ENCODE results near the gene TRAPPC3. TPM values are rescaled to one million over a fixed set of nuclear protein-coding genes. Genes with fewer than 3 reads are reported as not detected.
A peak's percentile ranks its signal among the peaks of the same experiment; 100 is the strongest.

The TRAPPC3 gene
- total RNA-seq, 1 experiment from 2014 or later, result 119 TPM

DNA sequence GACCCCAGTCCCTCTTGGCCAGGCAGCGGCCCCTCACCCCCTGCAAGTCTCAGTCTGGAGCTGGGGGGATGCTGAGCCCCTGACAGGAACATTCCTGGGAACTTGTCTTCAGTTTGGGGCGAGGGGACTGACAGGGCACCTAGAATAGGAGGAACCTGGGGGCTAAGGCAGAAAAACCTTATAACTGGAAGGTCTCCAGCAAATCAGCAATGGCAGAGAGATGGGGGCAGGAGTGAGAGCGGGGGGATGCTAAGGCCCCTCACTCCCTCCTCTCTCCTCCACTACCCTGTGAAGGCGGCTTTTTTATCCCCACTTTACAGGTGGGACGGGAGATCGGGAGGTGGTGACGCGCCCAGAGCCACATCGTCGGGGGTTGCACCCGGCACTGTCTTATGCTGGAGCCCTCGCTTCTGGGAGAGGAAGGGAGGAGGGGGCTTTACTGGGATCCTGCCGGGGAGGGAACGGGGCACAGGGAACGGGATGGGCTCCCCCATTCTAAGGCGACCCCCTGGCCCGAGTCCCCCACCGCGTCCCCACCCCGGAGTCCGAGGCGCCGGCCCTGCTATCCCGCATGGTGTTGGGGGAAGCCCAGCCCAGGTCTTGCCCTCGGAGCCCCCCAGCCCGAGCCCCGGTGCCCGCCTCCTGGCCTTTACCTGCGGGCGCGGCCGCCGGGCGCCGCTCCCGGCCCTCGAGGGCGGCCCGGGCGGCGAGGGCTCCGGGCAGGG is 24.7 kb downstream of the TRAPPC3 start:
- Histone ChIP-seq H4K20me1 (ENCODE audit: low read length) (no peaks in the 10 kb centered on the region), H3K36me3 (ENCODE audit: low read depth, low read length) (no peaks in the 10 kb centered on the region), H2AFZ (ENCODE audit: low read length) (no peak overlapping the region), H3K9ac (ENCODE audit: low read length) (no peak overlapping the region), H3K79me2 (ENCODE audit: low read length) (no peaks in the 10 kb centered on the region), H3F3A (ENCODE audit: low read length, unreplicated experiment) (no peaks in the 10 kb centered on the region), H3K4me1 (ENCODE audit: insufficient read depth, low read length) (no peaks in the 10 kb centered on the region), H3K4me2 (ENCODE audit: low read length) (no peak overlapping the region), H3K9me3 (ENCODE audit: low read length) (no peaks in the 10 kb centered on the region), H3K27ac (ENCODE audit: low read length) (no peak overlapping the region), H3K9me2 (replicated peaks; ENCODE audit: low read length) (no peaks in the 10 kb centered on the region), H3K4me3 (ENCODE audit: low read length) (no peak overlapping the region), H3K27me3 (ENCODE audit: low read length) (peaks cover 9% of the 10 kb centered on the region; the same call in 1 of the 2 replicates)
- ChIA-PET POLR2A (ENCODE audit: unreplicated experiment) (no interaction called here), CTCF (no interaction called here)
- intact Hi-C loops (cut with micrococcal nuclease), result no loop called here
- ATAC-seq, result peak; percentile 21; the same call in 1 of the 2 replicates
- TF ChIP-seq EZH2 (IDR thresholded peaks at IDR 0.05; ENCODE audit: low read length, unreplicated experiment) (no peak), EZH2phosphoT487 (IDR thresholded peaks at IDR 0.05; ENCODE audit: borderline replicate concordance, low read length) (no peak)
- TF ChIP-seq, protein P1, sequence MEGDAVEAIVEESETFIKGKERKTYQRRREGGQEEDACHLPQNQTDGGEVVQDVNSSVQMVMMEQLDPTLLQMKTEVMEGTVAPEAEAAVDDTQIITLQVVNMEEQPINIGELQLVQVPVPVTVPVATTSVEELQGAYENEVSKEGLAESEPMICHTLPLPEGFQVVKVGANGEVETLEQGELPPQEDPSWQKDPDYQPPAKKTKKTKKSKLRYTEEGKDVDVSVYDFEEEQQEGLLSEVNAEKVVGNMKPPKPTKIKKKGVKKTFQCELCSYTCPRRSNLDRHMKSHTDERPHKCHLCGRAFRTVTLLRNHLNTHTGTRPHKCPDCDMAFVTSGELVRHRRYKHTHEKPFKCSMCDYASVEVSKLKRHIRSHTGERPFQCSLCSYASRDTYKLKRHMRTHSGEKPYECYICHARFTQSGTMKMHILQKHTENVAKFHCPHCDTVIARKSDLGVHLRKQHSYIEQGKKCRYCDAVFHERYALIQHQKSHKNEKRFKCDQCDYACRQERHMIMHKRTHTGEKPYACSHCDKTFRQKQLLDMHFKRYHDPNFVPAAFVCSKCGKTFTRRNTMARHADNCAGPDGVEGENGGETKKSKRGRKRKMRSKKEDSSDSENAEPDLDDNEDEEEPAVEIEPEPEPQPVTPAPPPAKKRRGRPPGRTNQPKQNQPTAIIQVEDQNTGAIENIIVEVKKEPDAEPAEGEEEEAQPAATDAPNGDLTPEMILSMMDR (conservative IDR thresholded peaks at IDR 0.05; ENCODE audit: low read depth, low read length), result no peak
- no peak for DNase-seq
- no TSS peak for BruUV-seq (replicated peaks)

GRCh38 chr1:36123356-36123755 is 25.9 kb downstream of the TRAPPC3 start:
- ChIA-PET POLR2A (ENCODE audit: unreplicated experiment) (no interaction called here), CTCF (no interaction called here)
- Histone ChIP-seq H3K27ac (ENCODE audit: low read length) (no peak overlapping the region), H3K9ac (ENCODE audit: low read length) (no peak overlapping the region), H4K20me1 (ENCODE audit: low read length) (no peaks in the 10 kb centered on the region), H3K9me3 (ENCODE audit: low read length) (no peaks in the 10 kb centered on the region), H3K36me3 (ENCODE audit: low read depth, low read length) (no peaks in the 10 kb centered on the region), H2AFZ (ENCODE audit: low read length) (no peak overlapping the region), H3K4me2 (ENCODE audit: low read length) (no peak overlapping the region), H3K9me2 (replicated peaks; ENCODE audit: low read length) (no peaks in the 10 kb centered on the region), H3F3A (ENCODE audit: low read length, unreplicated experiment) (no peaks in the 10 kb centered on the region), H3K4me1 (ENCODE audit: insufficient read depth, low read length) (no peaks in the 10 kb centered on the region), H3K4me3 (ENCODE audit: low read length) (no peak overlapping the region), H3K27me3 (ENCODE audit: low read length) (peaks cover 9% of the 10 kb centered on the region; the same call in 1 of the 2 replicates), H3K79me2 (ENCODE audit: low read length) (no peaks in the 10 kb centered on the region)
- TF ChIP-seq, protein P1 (conservative IDR thresholded peaks at IDR 0.05; ENCODE audit: low read depth, low read length), result no peak
- no peak for TF ChIP-seq EZH2phosphoT487 (IDR thresholded peaks at IDR 0.05; ENCODE audit: borderline replicate concordance, low read length)
- no peak for TF ChIP-seq EZH2 (IDR thresholded peaks at IDR 0.05; ENCODE audit: low read length, unreplicated experiment)
- DNase-seq, result no peak
- intact Hi-C loops (cut with micrococcal nuclease), result no loop called here
- no TSS peak for BruUV-seq (replicated peaks)
- no peak for ATAC-seq
